ENCODE results near the gene SLC43A2.
A peak's percentile ranks its signal among the peaks of the same experiment; 100 is the strongest.
"Not testable (repeated sequence)": the region's sequence is repeated elsewhere in the genome, so short reads cannot be mapped to it uniquely, and the experiment has no call there.

Gene SLC43A2

GRCh38 chr17:1627982-1628855 is at the start of gene SLC43A2:
Gene SLC43A2 (minus strand): TSS chr17:1628834. CDS start chr17:1627874, 960 bp downstream.
- peak; percentile 84 for DNase-seq

- no peak for DNase-seq
Observed at GRCh38 chr17:1676401-1676800, 47.8 kb upstream of the SLC43A2 start.

GRCh38 chr17:1673041-1673785 is 44.6 kb upstream of the SLC43A2 start:
- no peak for DNase-seq

DNA sequence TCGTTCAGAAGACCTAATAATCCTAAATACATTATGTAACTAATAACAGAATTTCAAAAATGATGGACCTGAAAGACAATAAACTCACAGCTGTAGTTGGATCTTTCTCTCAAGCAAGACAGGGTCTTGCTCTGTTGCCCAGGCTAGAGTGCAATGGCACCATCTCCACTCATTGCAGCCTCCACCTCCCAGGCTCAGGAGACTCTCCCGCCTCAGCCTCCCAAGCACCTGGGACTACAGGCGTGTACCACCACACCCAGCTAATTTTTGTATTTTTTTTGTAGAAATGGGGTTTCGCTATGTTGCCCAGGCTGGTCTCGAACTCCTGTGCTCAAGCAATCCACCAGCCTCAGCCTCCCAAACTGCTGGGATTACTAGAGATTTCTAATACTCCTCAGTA is 35.3 kb upstream of the SLC43A2 start:
- not testable (repeated sequence) for DNase-seq

DNA sequence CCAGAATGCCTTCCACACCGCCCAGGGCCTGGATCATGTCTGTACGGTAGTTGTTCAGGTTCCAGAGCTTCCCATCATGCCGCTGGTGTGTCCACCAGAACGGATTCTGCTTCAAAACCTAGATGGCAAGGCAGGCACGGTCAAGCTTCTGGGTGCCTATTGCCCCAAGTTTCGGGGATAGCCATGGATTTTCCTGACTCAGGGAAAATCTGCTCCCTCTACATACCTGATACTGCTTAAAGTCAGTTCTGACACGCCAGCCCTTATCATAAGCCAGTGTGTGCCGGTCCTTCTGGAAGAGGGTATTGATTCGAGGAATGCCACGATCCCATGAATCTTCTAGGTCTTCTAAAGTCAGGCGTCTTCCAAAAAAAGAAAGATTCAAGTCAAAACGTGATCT is 32.4 kb upstream of the SLC43A2 start:
- no peak for DNase-seq

DNA sequence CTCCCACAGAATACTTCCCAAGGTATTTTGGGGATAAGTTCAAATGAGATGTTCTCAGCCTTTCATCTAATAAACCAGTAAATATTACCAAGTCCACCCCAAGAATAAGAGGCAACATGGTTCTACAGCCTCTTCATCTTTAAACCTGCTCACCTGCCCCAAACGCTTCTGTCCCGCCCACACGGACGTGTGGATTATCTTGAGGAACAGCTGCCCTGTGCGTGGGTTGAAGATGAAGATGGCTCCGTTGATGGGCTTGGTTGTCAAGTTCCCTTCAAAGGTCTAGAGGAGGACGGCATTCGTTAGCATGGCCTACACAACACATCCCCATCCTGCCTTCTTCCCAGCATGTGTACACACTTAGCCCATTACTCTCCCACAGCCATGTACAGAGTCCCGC is 29.5 kb upstream of the SLC43A2 start:
- DNase-seq = no peak

- no peak for DNase-seq
Observed at GRCh38 chr17:1653735-1654134, 25.1 kb upstream of the SLC43A2 start.

GRCh38 chr17:1652794-1653193 is 24.2 kb upstream of the SLC43A2 start:
- not testable (repeated sequence) for DNase-seq

GRCh38 chr17:1651559-1651844 is 22.9 kb upstream of the SLC43A2 start:
- DNase-seq = no peak

DNA sequence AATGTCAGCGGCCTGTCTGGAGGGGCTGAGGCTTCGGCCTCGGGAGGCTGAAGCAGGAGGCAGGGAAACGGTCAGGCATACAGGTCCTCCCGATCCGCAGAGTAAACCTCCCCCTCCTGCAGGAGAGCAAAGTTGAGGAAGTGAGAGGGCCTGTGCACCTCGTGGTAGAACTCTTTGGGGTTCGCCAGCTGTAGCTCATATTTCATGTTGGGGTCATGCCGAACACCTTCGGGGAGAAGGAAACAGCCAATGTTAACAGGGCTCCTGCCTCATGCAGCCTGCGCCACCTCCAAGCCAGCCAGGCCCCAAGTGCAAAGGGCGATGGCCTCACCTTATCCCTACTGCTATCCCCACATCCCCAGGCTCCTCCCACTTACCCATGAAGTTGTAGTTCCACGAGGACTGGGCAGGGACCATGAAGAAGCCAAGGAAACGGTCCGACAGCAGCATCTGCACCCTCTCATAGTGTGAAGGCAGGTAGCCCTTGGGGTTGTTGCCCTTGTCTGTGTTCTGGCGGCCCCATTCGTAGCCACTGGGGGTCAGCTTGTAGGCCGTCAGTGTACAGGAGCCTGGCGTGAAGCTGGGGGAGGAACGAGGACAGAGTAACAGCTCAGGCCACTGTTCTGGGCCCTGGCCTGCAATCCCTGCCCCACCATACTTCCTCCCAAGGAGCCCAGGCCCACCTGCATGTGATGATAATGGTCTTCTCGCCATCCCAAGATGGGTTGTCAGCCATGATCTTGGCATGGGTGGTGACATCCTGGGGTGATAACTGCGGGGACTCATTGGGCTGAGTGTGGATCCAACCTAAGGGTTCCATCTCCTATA is 22.3 kb upstream of the SLC43A2 start:
- DNase-seq = no peak

- no peak for DNase-seq
Observed at GRCh38 chr17:1649844-1650501, 21.3 kb upstream of the SLC43A2 start, which contains the start of gene RILP. Gene RILP (minus strand): TSS chr17:1649866. CDS start chr17:1649804, 62 bp downstream.

DNA sequence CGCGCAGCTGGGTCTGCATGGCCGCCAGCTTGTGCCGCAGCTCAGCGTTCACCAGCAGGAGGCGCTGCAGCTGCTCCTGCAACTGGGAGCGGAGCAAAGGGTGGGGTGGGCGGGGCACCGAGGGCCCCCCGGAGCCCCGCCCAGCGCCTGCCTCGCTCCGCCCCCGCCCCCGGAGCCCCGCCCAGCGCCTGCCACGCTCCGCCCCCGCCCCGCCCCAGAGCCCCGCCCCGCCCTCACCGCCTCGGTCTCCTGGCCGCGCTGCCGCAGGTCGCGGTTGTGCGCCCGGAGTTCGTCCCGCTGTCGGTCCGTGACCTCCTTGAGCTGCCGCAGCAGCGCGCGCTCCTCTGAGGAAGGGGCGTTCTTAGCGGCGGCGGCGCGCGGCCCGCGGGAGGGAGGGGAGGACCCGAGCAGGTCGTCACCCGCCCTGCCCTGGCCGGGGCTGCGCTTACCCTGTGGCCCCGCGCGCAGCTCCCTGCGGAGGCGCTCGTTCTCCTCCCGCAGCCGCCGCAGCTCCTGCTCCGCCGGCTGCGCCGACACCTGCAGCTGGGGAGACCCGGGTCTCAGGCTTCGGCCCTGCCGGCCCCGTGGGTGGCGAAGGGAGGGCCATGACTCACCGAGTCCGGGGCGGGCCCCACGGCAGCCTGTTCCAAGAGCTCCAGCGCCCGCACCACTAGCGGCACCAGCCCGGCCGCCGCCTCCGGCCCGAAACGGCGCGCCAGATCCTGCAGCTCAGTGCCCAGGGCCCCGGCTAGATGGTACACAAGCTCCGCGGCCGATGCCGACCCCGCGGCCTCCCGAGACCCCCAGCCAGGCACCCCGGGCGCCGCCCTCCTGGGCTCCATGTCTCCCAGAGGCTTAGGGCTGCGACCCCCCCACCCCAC is 20.6 kb upstream of the SLC43A2 start:
- DNase-seq = peak; percentile 39

- no peak for DNase-seq
Observed at GRCh38 chr17:1648173-1648962, 19.7 kb upstream of the SLC43A2 start.

DNA sequence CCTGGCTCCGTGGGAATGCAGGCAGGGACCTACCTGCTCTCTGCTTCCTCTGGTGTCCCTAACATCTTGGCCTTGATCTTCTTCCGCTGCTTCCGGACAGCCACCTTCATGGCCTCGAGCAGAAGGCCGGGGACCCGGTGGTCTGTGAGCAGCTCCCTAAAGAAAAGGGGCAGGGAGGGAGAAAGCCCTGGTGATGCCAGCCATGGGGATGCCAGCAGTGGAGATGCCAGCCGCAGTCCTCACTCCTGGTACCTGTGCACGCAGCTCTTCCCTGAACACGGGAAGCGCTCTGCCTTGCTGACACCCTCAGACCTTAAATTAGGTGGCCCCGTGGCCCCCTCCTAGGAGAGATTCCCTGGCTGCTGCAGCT is 19.2 kb upstream of the SLC43A2 start:
- no peak for DNase-seq

DNA sequence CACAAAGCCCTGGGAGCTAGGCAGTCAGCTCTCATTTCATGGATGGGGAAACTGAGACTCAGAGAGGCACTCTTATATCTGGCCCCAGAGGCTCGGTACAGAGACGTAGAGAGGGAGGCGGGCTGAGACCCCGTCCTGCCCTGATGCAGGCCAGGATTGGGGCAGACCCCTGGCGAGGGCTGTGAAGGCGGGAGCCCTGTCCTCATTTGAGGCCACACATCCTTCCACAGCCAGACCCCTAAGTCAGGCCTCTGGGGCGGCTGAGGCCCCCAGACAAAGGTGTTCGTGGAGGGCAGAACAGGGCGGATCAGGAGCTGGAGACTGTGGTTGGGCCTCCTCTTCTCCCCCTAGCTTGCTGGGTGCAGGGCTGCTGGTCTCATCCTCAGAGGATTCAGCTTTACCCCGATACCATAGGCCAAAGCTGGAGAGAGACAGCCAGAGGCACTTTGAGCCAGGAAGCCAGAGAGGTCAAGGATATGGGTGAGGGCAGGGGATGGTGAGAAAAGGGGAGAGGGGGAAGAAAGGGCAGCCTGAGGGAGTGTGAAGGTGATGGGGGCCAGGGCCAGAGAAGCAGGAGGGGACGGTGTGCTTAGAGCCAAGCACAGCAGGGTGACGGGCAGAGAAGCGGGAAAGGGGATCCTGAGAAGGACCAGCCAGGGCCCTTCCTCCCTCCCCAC is 17.7 kb upstream of the SLC43A2 start:
- DNase-seq = no peak

GRCh38 chr17:1645207-1646171 is 16.9 kb upstream of the SLC43A2 start, which contains the start of gene SCARF1:
Gene SCARF1 (minus strand): TSS chr17:1645732. CDS start chr17:1645697, 35 bp downstream.
- DNase-seq = no peak

- no peak for DNase-seq
Observed at GRCh38 chr17:1644493-1645206, 16.0 kb upstream of the SLC43A2 start.

DNA sequence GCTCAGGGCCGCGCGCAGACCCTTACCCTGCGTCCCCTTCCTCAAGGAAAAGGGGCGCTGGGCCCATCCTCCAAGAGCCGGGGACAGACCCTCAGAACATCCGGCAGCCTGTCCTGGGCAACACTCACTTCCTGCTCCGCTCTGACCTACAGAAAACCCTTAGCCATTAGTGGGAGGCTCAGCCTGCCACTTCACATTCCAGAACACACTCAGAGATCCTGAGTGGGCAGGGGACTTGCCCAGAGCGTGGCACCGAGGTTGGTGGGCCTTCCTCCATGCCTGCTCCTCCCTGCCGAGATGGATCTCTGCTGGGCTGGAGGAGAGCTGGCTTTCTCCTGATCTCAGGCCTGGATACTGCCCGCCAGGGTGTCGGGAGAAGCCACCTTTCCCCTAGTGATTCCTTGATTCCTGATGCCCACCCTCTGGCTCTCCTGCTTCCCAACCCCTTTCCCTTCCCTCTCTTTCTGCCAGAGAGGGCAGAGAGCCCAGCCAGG is 15.4 kb upstream of the SLC43A2 start:
- no peak for DNase-seq
